SK-N-SH (cell line): Measurements from ENCODE around the gene MLLT3.

Source experiments
- ELF1 ChIP-seq: IDR thresholded peaks from 2 replicates; pipeline ENCODE4 v1.4.0; 2012
- EP300 ChIP-seq, 2 experiments: IDR thresholded peaks; 2 replicates each; pipeline versions ENCODE4 v1.4.0 to v1.6.1; 2012; ENCODE audit warnings: borderline replicate concordance in 1 of 2, low read depth in 1 of 2, low read length in 1 of 2
- EZH2phosphoT487 ChIP-seq: fragments of 200-600 bp; sonication (generic); IDR thresholded peaks from 2 replicates; pipeline ENCODE4 v1.6.1; 2017; ENCODE audit warnings: low read depth, mixed run types, mild to moderate bottlenecking, antibody characterized with exemption, moderate library complexity, borderline replicate concordance
- FOXJ3 ChIP-seq: sonication (generic); formaldehyde crosslinking; IDR thresholded peaks from 2 replicates; pipeline ENCODE4 v1.5.1; 2020; ENCODE audit warnings: mild to moderate bottlenecking, missing genetic modification reagents
- FOXM1 ChIP-seq: IDR thresholded peaks from 2 replicates; pipeline ENCODE4 v1.4.0; 2012; ENCODE audit warnings: low read depth, mild to moderate bottlenecking
- MXI1 ChIP-seq: IDR thresholded peaks from 2 replicates; pipeline ENCODE4 v1.6.1; 2012; ENCODE audit warnings: mild to moderate bottlenecking, low read depth, low read length, improper control_type of control experiment
- POLR2AphosphoS5 ChIP-seq: IDR thresholded peaks from 2 replicates; pipeline ENCODE4 v1.6.1; 2012; ENCODE audit warnings: low read depth, low read length
- RFX5 ChIP-seq: IDR thresholded peaks from 2 replicates; pipeline ENCODE4 v1.6.1; 2012; ENCODE audit warnings: mild to moderate bottlenecking, improper control_type of control experiment, low read length
- SIN3A ChIP-seq: IDR thresholded peaks from 2 replicates; pipeline ENCODE4 v1.6.1; 2012; ENCODE audit warnings: low read depth, mild to moderate bottlenecking, low read length, moderate library complexity, borderline replicate concordance
- TCF12 ChIP-seq: IDR thresholded peaks from 2 replicates; pipeline ENCODE4 v1.4.0; 2012
- TEAD4 ChIP-seq: IDR thresholded peaks from 2 replicates; pipeline ENCODE4 v1.4.0; 2012; ENCODE audit warnings: mild to moderate bottlenecking, borderline replicate concordance; ENCODE audit not compliant: insufficient read depth
- TF ChIP-seq, protein P1 (sequence below): fragments of 200-600 bp; sonication (generic); IDR thresholded peaks from 2 replicates; pipeline ENCODE4 v1.6.1; 2017; ENCODE audit warnings: antibody characterized with exemption, mild to moderate bottlenecking, moderate library complexity
- TF ChIP-seq, protein P2 (sequence below): IDR thresholded peaks from 2 replicates; pipeline ENCODE4; 2012

DNA sequence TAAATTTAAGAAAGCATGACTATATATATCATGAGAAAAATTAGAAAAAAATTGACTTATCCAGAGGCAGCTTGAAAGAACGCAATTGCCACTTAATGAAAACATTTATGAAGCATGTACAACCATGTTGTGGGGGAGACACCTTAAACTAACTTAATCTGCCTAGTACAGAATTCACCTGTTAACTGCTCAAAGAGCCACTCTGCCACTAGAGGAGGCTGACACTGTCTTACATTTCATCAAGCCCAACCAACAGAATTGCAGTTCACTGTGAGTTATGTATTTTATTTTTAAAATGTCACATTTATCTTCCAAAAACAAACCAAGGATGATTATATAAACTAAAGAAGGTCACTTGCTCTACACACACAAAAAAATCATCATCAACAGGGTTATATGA lies 252.9 kb downstream of the MLLT3 start:
- TF ChIP-seq SIN3A (no peak), TEAD4 (no peak), RFX5 (no peak), EP300 (IDR thresholded peaks at IDR 0.05; ENCODE audit: borderline replicate concordance in 1 of 2, low read depth in 1 of 2, low read length in 1 of 2) (no peak), ELF1 (no peak), FOXM1 (no peak), MXI1 (no peak), POLR2AphosphoS5 (no peak), FOXJ3 (CRISPR knock-in tag) (no peak), TCF12 (no peak), EZH2phosphoT487 (no peak)
- TF ChIP-seq, protein P1, sequence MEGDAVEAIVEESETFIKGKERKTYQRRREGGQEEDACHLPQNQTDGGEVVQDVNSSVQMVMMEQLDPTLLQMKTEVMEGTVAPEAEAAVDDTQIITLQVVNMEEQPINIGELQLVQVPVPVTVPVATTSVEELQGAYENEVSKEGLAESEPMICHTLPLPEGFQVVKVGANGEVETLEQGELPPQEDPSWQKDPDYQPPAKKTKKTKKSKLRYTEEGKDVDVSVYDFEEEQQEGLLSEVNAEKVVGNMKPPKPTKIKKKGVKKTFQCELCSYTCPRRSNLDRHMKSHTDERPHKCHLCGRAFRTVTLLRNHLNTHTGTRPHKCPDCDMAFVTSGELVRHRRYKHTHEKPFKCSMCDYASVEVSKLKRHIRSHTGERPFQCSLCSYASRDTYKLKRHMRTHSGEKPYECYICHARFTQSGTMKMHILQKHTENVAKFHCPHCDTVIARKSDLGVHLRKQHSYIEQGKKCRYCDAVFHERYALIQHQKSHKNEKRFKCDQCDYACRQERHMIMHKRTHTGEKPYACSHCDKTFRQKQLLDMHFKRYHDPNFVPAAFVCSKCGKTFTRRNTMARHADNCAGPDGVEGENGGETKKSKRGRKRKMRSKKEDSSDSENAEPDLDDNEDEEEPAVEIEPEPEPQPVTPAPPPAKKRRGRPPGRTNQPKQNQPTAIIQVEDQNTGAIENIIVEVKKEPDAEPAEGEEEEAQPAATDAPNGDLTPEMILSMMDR, result no peak
- TF ChIP-seq, protein P2, sequence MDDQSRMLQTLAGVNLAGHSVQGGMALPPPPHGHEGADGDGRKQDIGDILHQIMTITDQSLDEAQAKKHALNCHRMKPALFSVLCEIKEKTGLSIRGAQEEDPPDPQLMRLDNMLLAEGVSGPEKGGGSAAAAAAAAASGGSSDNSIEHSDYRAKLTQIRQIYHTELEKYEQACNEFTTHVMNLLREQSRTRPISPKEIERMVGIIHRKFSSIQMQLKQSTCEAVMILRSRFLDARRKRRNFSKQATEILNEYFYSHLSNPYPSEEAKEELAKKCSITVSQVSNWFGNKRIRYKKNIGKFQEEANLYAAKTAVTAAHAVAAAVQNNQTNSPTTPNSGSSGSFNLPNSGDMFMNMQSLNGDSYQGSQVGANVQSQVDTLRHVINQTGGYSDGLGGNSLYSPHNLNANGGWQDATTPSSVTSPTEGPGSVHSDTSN, result no peak
